GM10847 (cell line): Measurements from ENCODE around the gene WNT7B.

Experiments
- POLR2A ChIP-seq: IDR thresholded peaks from 2 replicates; pipeline ENCODE4 v1.6.1; 2011; ENCODE audit not compliant: insufficient read length; ENCODE audit errors: extremely low read depth

Gene WNT7B

DNA sequence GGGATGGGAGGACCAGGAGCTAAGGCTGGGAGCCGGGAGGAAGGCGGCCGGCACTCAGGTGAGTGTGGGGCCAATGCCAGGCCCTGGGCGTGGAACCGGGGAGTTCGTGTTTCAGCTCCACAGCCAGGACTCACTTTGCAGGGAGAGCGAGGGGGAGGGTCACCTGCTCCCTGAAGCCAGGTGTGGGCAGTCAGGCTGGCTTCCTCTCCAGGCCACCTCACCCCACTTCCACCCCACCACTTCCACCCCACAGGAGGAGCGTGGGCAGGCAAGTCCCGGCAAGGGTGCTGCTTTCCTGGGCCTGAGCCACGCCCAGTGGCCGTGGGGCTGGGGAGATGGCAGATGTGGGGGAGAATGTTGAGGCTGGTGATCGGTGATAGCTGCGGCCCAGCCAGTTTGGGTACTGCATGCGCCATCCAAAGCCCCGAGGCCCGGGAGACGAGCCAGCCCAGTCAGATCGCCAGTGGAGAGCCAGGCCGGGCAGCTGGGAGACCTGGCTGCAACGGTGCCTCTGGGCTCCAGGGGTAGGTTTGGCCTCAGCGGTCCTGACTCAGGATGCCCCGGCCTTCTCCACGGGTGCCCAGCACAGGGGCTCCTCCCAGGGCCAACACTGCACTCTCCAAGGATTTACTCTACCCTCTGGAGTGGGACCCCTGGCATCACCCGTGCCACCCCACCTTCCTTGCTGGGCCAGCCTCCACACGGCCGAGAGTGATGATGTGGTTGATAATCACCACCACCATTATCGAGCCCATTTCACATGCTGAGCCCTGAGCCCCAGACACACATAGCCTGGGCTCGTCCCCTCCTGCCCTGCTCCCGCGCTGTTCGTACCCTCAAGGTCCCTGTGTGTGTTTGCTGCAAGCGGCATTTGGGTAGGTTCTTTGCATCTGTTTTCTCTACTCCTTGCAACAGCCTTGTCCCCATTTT is 93.8 kb downstream of the WNT7B start:
- TF ChIP-seq POLR2A = no peak

DNA sequence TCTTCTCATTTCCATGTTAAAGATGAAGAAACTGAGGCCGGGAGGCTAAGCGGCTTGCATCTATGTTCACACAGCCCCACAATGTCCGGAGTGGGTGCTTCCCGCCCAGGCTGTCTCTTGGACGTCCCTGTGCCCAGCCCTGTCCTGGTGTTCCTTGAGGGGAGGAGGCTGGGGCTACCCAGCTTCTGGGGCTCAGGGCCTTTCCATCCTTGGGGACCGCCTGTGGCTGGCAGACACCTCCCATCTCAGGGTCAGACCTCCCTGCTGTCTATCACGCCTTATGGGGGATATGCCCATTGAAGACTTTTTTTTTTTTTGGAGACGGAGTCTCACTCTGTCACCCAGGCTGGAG is 95.5 kb downstream of the WNT7B start:
- TF ChIP-seq POLR2A = no peak

DNA sequence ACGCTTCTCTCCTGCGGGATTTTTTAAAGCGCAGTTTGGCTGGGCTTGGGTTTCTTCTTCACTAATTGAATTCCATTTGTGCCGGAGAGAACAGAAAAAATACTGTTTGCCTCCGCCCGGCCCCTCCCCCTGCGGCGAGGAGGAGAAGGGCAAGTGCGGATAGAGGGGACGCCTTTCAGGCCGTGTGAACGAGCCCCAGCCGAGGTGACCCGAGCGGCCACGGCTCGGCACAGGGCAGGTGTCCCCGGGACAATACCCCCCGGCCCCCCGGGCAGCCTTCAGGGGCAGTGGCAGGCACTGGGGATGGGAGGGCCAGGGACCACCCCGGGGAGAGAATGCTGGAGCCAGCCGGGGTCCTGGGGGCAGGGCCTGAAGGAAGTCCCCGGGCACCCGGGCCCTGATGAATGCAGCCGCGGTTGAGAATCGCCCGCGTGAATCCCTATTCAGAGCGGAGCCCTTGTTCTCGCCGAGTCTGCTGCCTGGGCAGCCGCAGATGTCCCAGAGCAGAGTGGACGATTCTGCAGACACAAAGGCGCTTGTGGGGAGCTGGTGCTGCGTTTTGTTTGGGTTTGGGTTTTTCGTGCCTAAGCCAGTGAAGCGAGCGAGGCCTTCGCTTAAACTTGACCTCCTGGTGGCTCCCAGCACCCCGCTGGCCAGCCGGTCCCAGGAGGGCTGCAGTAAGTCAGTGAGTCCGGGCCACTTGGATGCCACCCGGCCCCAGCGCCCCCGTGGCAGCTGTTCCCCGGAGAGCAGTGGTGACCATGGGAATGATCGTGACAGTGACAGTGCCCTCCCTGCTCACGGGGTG is 96.0 kb downstream of the WNT7B start:
- no peak for TF ChIP-seq POLR2A

DNA sequence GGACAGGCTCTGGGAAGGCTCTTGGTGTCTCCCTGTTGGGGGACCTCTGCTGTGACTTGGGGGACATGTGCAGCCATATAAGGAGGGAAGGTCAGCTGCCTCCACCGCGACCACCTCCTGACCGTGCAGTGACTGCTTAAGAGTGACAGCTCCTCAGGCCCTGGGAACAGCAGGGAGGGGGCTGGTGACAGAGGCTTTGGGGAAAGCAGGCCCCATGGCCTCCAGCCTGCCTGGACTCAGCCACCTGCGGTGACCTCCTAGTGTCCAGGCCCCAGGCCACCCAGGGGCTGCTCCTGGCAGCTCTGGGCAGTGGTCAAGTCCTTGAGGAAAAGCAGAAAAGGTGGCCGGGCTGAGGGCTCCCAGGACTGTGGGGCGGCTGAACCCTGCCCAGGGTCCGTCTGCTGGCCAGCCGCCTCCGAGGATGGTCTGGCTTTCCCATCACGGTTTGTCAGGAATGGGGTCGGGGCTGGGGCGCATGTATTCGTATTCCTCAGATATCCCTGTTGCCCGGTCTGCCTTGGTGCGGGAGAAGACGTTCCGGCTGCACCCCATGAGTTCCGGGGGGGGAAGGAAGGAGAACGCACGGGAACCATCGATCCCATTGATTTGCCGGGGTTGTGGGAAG is 96.8 kb downstream of the WNT7B start:
- no peak for TF ChIP-seq POLR2A

DNA sequence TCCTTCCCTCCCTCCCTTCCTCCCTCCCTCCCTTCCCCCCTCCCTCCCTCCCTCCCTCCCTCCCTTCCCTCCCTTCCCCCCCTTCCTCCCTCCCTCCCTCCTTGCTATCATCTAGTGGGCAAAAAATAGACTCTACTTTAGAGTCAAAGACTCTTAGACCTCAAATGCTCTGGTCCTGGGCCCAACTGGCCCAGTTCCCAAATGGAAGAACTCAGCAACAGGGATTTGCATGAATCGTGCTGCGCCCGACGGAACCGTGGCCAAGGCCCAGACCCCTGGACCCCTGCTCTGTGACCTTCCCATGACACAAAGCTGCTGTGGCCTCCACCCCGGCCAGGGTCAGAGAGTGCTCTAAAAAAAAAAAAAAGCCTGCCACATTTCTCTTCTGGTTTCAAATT is 97.4 kb downstream of the WNT7B start:
- no peak for TF ChIP-seq POLR2A

DNA sequence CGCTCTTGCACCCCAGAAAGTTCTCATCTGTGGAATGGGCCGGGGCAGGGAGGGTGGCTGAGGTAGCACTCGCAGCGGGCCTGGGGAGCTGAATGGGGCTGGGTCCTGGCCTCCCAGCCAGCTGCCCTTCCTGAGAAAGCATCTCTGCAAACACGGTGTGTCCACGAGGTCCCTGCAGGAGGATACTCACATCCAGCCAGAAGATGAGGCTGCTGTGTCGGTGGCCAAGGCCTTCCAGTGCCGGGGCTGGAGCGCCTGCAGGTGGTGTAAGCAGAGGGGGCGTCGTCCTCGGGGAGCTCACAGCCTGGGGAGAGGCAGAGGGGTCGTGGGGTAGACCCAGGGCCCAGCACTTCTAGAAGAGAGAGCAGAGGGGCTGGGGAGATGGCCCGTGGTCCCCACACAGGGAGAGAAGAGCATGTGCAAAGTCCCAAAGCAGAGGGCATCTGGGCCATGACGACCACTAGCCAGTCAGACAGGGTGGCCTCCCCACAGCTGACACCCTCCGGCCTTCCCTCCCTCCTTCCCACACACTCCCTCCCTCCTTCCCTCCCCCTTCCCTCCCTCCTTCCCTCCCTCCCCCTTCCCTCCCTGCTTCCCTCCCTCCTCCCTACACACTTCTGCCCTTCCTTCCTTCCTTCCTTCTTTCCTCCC is 97.9 kb downstream of the WNT7B start:
- TF ChIP-seq POLR2A = no peak

DNA sequence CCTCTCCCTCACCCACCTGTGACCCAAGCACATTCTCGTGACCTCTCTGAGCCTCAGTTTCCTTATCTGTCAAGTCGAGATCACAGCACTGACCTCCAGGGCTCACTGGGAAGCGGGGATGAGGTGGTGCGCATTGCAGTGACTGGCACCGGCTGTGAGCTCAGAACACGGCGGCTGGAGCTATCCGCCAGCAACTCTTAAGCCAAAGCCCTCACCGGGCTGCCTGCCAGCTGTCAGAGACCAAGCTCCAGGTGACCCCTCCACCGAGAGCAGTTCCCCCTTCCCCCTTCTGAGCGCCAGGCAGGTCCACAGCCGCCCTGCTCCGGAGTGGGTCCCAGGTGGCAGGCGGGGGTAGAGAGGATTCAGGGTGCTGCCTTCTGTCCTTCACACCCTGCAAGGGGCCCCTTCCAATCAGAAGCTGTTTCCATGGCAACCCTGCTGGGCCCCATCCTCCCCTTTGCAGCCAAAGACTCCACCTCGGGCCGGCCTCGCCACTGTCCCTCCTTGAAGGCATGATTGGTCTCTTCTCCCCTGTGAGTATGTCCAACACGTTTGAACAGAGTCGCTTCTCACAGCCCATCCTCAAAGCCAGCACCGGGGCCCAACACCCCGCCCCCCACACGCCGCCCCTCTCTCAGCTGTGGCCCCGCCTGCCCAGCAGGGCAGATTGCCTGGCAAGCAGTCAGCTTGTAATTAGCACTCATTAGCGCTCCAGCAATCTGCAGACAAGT is 98.7 kb downstream of the WNT7B start:
- no peak for TF ChIP-seq POLR2A

DNA sequence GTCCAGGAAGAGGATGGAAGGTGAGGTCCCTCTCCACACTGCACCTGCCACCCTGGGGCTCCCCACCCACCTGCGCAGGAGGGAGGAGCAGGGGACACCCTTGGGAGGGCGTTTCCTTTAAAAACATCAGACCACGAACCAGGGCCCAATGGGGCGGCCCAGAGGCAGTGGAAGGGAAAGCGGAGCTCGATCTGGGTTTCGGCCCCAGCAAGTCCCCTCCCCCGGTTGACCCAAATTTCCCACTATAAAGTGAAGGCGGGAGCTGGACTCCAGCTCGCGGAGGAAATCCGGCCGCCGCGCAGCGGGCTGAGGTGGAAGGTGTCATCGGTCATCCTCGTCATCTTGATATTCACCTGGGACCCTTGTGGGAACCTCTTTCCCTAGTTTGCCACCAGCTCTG is 99.3 kb downstream of the WNT7B start:
- TF ChIP-seq POLR2A = no peak

DNA sequence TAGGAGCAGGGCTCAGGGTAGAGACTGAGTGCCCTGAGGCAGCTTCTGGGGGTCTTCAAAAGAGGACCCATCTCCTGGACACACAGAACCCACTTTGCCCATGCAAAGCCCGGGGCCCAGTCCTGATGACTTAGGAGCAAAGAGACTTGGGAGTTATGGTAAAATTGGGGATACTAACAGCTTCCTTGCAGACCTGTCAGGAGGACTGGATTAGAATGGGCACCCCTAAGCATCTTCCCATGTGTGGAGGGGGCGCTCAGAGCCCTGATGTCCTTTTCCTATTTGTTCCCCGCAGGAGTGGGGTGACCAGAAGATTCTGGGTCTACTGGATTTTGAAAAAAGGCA is 100.0 kb downstream of the WNT7B start:
- no peak for TF ChIP-seq POLR2A

DNA sequence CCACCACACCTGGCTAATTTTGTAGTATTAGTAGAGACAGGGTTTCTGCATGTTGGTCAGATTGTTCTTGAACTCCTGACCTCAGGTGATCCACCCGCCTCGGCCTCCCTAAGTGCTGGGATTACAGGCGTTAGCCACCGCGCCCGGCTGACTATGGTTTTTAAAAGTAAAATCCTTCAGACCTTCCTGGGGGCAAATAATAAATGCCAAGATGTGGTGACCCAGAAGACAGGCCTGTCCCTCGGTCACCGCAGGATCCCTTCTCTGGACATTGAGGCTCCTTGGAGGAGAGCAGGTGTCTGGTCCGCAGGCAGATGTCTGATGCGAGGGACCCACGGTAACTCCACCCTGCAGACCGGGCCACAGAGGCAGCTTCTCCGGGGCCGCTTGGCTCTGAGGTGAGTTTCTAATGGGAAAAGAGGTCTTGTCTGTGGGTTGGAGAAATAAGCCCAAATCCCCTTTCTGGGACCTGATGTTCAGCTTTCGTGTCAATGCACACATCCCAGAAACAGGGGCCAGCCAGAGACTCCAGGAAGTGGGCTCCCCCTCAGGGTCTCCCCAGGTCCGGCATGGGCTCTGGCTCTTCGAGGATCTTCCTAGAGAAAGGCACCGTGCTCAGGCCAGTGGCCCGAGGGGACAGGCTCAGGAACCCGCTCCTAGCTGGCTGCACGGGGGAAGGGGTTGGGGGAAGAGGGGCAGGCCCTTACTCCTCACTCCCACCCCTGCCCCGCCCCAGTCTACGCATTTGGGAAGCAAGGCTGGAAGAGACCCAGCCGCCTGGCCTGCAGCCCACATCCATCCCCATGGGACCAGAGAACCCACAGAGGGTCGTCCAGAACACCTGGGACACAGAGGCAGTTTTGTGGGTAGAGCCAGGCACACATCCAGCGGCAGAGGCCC is 100.6 kb downstream of the WNT7B start:
- TF ChIP-seq POLR2A = no peak

DNA sequence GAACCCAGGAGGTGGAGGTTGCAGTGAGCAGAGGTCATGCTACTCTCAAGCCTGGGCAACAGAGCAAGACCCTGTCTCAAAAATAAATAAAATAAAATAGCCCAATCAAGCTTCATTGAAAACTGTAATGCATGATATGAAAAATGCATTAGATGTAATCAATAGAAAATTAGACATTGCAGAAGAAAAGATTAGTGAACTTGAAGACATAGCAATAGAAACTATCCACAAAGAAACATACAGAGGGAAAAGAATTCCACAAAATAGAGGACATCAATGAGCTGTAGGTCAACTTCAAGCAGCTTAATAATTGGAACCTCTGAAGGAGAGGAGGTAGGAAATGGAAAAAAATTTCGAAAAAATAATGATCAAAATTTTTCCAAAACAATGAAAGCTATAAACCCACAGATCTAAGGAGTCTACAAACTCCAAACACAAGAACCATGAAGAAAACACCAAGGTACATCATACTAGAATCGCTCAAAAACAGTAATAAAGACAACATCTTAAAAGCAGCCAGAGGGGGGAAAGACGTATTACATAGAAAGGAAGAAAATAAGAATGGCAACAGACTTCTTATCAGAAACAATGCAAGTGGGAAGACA is 104.2 kb downstream of the WNT7B start:
- no peak for TF ChIP-seq POLR2A

DNA sequence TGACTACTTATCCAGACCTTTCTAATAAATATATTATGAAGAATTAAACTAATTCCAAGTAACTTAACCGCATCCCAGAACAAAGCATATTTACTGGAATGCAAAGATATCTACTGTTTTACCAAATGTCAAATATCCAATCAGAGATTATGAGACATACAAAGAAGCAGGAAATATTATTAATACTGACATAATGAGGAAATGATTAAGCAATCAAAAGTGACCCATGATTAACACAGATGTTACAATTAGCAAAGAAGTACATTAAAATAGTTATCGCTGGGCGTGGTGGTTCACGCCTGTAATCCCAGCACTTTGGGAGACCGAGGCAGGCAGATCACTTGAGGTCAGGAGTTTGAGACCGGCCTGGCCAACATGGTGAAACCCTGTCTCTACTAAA is 105.2 kb downstream of the WNT7B start:
- TF ChIP-seq POLR2A = no peak
